CMK (cell line): ENCODE results near the gene MAP3K9.

ENCODE experiments used
- DNase-seq: peaks from one replicate; pipeline ENCODE4 v3.0.0-alpha.2; 2010; ENCODE audit warnings: low read depth

The MAP3K9 gene

DNA sequence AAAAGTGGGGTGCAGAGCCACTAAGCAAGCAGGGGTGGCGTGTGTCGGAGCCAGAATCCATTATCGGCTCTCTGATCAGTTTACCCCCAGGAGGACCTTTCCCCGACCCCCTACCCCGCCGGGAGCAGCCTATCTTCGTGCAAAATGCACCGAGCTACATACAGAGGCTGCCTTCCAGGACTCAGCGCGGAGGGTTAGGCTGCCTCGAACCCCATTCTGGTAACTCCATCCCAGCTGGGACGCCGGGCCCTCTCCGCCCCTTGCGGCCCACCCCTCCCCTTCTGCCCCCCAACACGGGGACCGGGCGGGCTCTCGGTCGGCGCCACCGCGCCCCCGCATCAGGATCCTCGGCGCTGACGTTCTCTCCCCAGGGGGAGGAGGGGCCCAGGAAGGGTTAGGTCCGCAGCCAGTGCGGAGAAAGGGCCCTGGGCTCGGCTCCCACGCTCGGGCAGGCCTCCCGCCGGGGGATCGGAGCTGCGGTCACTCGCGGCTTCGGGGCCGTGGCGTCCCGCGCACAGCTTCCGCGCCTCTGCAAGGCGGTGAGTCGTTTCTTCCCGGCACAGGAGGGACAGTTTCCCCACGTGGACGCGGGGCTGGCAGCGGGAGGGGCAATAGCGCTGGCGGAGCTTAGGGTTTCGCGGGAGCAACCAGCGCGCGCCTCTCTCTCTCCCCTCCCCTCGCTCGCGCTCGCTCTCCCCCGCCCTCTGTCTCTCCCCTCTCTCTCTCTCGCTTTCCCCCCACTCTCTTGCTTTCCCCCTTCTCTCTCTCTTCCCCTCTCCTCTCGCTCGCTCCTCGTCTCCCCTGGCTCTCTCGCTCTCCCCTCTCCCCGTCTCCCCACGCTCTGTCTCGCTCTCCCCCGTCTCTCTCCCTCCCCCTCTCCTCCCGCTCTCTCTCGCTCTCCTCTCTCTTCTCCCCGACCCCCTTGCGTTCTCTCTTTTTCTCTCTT lies 12.5 kb upstream of the MAP3K9 start:
- DNase-seq: no peak

DNA sequence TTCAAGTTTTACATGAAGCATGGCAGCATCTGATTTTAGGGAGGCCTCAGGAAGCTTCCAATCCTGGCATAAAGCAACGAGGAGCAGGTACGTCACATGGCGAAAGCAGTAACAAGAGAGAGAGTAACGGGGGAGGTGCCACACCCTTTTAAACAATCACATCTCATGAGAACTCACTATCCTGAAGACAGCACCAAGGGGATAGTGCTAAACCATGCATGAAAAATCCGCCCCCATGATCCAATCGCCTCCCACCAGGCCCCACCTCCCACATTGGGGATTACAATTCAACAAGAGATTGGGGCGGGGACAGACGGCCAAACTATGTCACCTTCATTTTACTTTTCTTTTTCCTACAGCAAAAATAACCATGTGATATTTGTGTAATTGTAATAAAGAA lies 7.2 kb upstream of the MAP3K9 start:
- no peak for DNase-seq

DNA sequence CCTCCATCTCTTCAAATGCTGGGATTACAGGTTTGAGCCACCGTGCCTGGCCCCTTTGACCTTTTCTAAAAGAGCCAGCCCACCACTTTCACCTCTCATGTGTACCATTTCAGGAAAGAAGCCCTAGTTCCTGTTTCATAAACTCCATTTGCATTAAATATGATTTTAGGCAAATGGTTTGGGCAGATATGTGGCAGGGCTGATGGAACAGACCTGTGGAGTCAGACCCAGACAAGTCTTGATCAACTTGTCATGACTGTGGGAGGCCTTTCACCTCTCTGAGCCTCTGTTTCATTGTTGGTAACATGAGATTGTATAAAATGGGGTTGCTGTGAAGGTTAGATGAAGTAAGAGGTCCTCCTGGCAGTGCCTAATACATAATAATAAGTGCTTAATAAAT lies 5.2 kb upstream of the MAP3K9 start:
- no peak for DNase-seq

DNA sequence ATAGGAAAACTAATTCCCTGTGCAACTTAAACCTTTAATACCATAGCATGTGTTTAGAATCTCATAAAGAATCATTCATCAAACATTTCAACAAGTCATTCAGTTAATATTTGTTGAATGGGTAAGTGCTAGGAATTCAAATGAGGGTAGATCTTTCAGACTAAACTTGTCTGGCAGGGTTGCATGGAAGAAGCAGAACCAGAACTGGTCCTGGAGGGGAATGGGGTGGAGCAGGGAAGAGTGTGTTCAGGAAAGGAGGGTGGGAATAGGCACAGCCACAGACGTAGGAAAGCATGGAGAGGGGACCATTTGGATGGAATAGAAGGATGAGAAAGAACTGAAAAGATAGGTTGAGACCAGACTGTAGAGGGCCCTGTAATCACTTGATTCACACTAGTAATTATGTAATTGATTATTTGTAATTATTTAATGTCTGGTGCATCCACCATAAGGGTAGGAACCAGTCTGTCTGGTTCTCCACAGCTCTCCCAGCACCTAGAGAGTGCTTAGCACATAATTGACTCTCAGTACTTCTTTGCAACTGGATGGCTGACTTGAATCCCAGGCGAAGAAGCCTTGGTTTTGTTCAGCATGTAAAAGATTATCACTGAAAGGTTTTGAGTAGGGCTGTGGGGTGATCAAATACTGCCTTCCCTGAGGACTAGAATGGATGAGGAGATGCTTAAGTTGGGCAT lies 3.0 kb upstream of the MAP3K9 start:
- DNase-seq: no peak

DNA sequence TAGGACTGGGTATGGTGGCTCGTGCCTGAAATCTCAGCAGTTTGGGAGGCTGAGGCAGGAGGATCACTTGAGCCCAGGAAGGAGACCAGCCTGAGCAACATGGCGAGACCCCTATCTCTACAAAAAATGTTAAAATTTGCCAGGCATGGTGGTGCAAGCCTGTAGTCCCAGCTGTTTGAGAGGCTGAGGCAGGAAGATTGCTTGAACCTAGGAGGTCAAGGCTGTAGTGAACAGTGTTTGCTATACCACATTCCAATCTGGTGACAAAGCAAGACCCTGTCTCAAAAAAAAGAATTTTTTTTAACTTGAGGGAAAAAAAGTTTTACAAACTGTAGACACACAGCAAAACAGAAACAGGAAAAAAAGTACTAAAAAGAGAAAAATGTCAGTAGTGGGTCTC lies 2.3 kb upstream of the MAP3K9 start:
- DNase-seq: no peak

DNA sequence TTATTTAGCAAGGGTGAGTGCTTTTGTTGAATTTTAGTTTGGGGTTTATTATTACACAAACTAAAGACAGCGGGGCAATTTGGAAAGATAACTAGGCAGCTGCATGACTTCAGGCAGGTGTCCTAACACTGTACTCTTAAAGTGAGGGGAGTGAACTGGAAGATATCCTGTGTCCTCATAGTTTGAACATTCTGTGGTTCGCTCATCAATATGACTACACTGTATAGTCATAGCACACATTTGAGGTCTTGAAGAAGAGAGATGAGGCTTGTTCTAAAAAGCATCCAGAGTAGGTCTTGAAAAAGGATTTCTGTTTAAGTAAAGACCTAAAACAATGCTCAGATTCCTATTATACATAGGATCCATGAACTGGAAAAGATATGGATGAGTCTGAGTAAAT lies 1.7 kb upstream of the MAP3K9 start:
- no peak for DNase-seq

DNA sequence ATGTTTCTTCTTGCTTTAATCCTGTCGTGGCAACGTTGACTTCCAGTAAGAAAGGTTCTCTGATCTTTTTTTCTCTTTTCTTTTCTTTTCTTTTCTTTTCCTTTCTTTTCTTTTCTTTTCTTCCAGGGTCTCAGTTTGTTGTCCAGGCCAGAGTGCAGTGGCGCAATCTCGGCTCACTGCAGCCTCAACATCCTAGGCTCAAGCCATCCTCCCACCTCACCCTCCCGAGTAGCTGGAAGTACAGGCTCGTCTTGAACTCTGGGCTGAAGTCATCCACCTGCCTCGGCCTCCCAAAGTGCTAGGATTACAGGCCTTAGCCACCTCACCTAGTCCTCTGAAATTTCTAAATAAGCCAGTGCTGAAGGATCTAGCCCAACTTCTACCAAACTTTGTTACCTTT lies 1.3 kb upstream of the MAP3K9 start:
- DNase-seq: no peak

DNA sequence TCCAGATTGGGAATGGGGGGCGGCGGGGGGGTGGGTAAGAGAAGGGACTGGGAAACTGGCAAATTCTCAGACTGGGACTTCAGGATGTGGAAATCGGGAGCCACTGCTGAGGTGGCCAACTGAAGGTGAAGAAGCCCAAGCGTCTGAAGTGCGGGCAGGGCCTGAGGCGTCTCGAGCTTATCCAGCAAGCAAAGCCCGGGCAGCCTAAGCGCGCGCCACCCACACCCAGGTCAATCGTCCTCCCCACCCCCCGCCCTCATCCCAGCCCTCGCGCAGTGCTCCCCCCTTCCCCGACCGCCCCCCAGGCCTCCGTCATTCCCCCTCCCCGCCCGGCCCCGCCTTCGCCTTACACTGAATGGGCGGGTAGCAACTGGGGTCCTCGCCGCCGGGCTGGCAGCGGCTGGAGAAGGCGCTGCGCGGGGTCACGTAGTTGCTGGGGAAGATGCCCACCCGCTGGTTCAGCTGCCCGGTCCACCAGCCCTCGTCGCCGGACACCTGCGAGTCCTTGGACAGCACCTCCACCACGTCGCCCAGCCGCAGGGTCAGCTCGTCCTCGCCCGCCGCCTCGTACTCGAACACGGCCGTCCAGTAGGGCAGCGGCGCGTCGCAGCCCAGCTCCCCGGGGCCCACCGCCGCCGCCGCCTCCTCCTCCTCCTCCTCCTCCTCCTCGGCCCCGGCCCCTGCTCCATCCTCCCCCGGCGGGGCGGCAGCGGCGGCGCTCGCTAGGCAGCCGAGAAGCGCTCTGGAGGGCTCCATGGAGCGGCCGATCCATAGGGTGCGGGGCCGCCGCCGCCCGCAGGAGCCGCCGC lies 693 bp downstream of the MAP3K9 start:
- DNase-seq: no peak

DNA sequence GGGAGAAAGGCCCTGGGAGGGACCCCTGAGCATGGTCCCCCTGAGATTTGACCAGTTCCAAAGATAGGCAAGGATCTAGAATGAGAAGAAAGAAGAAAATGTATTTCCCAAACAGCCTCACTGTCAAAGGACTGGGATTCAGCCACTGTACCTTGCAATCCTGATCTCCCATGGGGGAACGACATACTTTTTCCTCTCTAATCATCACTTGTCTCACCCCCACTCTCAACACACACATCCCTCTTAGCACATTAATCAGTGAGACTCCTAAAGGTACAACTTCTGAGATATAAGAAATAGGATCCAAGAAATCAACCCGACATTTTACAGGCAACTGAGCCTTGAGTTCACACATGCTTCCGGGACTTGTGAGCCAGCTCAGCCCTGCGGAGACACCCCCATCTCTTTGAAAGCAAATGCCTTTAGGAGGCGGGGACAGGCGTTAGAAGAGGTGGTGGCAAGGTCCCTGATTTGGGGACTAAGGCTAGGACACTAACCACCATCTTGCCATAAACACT lies 1.4 kb downstream of the MAP3K9 start:
- DNase-seq: no peak

DNA sequence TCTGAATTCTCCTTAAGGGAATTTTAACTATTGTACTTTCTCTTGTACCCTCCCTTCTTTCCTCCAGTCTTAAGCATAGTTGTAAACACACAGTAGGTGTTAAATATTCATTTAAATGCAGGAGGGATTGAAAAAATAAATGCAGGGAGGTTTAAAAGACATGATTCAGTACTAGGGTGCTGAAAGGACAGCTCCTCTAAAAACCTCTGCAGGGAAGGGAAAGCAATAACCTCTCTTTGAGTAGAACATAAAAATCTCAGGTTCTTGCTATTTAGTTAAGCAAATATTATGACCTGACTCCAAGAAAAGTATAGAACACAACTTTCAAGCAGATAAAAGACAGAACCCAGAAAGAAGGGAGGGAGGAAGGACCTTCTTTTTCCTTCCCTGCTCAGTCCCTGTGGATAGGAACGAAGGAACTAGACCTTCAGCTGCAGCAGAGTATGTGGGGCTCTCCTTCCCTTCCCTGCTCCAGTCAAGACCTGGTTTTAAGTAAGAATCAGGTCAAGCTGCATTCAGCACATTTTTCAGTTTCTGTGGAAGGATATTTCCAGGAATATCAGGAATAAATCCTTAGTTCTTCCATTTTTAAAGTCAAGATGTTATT lies 4.7 kb downstream of the MAP3K9 start:
- no peak for DNase-seq

DNA sequence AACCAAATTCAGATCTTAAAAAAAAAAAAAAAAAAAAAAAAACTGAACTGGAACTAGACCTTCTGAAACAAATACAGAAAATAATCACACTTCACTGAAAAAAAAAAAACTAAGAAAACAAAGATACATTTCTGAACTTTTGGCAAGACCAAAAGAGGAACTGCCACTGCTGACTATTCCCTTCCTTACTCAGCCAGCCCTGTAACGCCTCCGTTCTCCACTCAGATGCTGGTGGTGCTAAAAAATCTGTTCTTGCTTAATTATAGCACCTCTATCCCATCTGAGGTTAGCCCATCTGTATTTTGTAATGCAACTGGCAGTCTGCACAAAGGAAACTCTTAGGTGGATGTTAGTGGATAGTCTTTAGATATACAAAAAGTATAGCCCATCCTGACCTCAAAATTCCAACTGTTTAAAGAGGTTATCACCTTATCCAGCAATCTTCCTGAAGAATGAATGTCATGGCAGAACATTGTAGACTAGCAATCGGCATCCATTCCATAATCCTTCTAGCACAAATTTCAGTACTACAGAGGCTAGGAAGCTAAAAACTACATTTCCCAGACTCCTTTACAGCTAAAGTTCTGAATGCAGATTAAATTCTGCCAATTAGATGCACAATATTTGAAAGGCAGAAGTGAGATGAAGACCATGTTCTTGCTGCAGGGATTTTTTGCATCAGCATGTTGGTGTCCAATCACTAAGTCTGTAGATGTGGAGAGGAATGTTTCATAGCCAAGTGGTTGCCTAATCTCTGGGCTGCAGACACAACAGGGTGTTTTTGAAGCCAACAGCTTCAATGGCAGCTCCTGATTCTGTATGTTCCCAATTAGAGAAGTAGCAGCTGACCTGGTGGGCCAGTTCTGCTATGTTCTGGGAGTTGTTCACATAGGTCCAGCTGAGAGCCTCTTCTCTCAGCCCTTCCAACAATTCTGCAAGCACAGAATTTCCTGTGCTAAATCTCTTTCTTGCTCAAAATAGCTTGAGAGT lies 5.7 kb downstream of the MAP3K9 start:
- DNase-seq: no peak

DNA sequence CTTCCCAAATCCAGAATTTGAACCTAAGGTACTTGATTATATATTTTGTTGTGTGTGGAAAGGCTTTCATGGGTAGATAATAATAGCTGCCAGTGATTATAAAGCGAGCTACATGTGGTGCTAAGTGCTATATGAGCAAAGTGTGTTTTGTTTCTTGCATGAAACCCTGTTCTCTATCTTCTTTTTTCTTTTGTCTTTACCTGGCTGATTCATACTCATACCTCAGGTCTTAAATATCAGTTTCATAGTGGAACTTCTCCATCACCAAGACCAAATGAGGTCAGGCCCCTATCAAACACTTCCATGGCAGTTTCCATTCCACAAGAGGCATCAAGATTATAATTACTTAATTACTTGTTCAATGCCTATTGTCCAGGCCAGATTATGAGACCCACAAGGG lies 6.9 kb downstream of the MAP3K9 start:
- no peak for DNase-seq

DNA sequence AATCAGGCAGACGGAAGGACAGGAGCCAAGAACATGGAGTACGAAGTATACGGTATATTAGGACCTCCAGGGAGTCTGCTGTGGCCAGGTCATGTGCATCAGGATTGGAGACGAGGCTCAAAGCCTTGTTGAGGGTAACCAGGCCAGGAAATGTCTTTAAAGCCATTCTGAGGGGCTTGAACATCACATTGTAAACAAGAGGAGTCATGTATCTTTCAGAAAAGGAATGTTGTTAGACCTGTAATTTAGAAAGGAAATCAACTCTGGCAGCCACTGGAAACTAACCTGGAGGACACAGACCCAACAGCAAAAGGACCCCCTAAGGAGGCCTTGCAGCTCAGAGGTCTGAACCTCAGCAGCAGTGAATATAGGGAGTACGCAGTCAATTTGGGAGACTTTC lies 7.5 kb downstream of the MAP3K9 start:
- no peak for DNase-seq

DNA sequence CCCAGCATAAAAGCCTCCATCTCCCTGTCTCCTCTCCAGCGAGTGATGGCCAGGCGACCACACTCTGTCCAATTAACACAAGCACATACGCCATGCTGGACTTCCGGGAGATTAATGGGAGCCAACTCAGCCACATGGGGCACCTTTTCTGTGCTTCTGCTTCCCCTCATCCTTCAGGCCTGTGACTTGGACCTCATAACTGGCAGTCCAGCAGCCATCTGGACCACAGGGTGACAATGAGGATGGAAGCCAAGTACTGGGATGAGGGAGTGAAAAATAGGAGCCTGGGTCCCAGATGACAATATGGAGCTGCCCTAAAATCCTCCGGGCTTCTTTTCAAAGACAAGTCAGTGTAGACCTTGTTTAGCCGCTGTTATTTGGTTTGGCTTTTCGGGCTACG lies 12.8 kb downstream of the MAP3K9 start:
- DNase-seq: no peak

DNA sequence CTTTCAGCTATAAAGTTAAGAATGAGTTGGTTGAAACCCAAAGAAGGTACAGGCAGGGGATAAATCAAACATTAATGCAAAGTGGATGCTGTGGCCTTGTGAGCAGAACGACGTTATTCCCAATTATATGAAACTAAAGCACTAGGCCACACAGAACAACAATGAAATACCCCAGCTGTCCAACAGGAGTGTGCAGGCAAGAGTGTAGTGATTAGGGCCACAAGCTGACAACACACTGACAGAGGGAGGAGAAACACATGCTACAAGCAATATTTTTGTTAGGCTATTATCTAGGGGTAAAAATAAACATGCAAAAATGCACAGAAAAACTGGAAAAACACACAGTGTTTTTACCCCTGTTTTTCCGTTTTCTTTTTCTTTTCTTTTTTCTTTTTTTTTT lies 15.0 kb downstream of the MAP3K9 start:
- no peak for DNase-seq

DNA sequence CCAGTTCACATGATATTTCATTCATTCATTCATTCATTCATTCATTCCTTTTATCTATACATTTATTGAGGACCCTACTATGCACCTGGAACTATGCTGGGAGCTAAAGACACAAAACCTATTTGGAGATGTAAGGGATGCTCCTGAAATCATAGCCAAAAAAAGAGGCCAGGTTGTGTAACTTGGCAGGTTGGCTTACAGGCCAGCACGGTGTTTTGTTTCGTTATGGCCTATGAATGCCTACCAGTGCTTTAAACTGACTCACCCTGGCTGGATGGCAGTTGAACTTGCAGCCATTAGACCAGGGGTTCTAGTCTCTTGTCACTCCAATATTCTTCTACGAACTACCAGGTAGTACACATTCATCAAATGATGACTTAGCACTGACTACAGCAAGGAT lies 15.7 kb downstream of the MAP3K9 start:
- no peak for DNase-seq

DNA sequence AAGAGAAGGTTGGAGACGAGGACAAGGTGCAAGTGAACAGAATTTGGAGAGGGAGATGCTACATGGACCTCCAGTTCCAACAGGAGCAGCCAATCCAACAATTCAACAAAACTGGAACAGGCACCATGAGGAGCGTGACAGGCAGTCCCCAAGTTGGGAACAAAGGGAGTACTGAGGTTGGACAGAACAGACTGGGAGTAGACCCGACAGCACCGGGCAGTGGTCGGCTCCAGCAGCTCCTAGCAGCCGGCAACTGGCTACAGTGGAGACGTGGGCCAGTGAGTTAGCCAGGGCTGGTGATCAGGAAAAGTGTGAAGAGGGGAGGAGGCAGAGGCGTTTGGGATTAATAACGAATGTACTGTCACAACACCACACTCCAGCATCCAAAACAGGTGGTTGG lies 16.4 kb downstream of the MAP3K9 start:
- DNase-seq: no peak

DNA sequence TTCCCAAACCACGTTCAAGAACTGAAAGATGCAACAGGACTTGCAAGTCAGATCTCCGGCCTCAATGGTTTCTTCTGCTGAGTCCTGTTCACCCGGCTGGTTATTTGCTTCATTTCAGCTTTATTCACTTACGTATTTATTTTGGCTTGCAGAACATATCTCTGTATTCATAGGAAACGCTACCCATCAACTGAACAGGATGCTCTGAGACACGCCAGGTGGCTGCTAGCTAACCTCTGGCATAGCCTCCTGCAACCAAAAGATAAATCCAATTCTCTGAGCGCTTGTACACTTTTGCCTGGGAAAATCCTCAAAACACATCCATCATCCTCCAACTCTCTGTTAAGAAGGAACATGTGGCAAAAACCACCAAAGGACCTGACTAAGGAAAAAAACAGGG lies 17.3 kb downstream of the MAP3K9 start:
- no peak for DNase-seq

DNA sequence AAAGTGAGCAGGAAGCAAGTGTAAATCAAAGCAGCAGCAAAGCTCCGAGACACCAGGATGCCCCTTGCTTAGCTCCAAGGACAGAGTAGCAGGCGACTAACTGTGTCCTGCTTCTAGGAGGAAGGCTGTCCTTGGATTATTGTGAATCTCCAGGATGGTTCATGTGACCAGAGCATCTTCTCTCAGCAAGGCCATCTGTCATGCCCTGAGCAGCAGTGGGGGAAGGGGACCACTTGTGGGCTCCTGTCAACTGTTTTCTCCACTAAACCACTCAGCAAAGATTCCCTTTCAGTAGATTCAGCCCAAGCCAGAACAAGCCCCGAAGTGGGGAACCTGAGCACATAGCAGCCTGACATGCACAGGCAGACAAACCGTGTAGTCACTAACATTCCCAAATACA lies 19.4 kb downstream of the MAP3K9 start:
- no peak for DNase-seq

DNA sequence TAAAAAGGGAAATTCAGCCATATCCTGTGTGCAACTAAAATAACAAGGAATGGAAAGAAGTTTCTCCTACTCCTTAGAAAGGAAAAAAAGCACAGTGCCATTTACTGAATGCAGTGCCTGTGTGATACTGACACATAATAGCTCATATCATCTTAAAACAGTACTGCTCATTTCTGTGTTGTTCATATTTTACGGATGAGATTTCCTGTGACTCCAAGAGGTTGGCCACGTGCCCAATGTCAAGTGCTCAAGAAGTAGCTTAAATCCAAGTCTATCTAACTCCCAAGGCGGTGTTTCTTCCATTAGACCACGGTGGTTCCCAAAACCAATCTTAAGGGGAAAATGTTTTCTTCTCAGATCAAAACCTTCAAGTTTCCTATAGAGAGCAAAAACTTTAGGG lies 20.0 kb downstream of the MAP3K9 start:
- DNase-seq: no peak

DNA sequence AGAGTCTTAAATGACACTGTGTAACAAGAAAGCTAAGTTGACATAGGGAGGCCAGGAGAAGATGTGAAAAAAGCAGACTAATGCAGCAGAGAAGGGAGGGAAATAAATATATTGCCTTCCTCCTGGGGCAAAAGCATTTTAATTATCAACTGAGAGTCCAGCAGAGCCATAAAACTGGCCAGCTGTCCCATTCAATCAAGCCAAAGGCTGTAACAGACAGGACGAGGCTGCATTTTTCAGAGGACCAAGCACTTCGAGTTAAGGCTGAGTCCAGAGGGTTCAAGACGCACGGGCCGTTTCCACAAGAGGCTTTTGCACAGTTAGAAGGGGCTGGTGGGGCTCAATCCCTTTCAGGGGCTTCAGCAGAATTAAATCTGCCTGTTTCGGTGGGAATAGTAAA lies 20.4 kb downstream of the MAP3K9 start:
- DNase-seq: no peak
